Activated T-cell treated with anti-CD3 and anti-CD28 coated beads, Interleukin-2, amount 50 U/mL, for 72 hours (primary cell): ENCODE measurements around the gene TUNAR. TPM values are rescaled to one million over a fixed set of nuclear protein-coding genes. Genes with fewer than 3 reads are reported as not detected.
"Not testable (repeated sequence)": the region's sequence is repeated elsewhere in the genome, so short reads cannot be mapped to it uniquely, and the experiment has no call there.

Source experiments
- ATAC-seq, 2 donors: fragments of 150-1000 bp; cut with Tn5 transposase; replicated peaks in 1 of 2; 2 replicates each; pipeline ENCODE4 v1.10.0; 2021; ENCODE audit warnings: moderate library complexity in 2 of 2, mild to moderate bottlenecking in 1 of 2
- DNase-seq, 2 donors: peaks; one replicate each; pipeline ENCODE4 v3.0.0; 2021 to 2022; ENCODE audit warnings: mixed read lengths in 1 of 2
- H3K27ac Mint-ChIP-seq: one replicate; pipeline ENCODE4 v1.8.0; 2022; ENCODE audit warnings: mild to moderate bottlenecking, moderate library complexity, mixed read lengths
- H3K27me3 Mint-ChIP-seq: one replicate; pipeline ENCODE4 v1.8.0; 2022; ENCODE audit warnings: low read depth, mixed read lengths
- H3K36me3 Mint-ChIP-seq, 2 donors: one replicate each; pipeline ENCODE4 v1.8.0; 2022; ENCODE audit warnings: mixed read lengths in 2 of 2, mild to moderate bottlenecking in 1 of 2; ENCODE audit not compliant: insufficient read depth in 2 of 2
- H3K4me1 Mint-ChIP-seq: one replicate; pipeline ENCODE4 v1.8.0; 2022; ENCODE audit warnings: low read depth, mixed read lengths
- H3K4me3 Mint-ChIP-seq, 2 donors: one replicate each; pipeline ENCODE4 v1.8.0; 2022; ENCODE audit warnings: mild to moderate bottlenecking in 2 of 2, mixed read lengths in 2 of 2, moderate library complexity in 2 of 2
- H3K9me3 Mint-ChIP-seq, 2 donors: one replicate each; pipeline ENCODE4 v1.8.0; 2022; ENCODE audit warnings: mixed read lengths in 2 of 2
- total RNA-seq, 2 donors: library from RNA; stranded (reverse); gene quantifications; one replicate each; pipeline ENCODE4 v1.2.3, GENCODE V29; 2022

Gene TUNAR
- total RNA-seq, 2 donors from 2014 or later: not detected

DNA sequence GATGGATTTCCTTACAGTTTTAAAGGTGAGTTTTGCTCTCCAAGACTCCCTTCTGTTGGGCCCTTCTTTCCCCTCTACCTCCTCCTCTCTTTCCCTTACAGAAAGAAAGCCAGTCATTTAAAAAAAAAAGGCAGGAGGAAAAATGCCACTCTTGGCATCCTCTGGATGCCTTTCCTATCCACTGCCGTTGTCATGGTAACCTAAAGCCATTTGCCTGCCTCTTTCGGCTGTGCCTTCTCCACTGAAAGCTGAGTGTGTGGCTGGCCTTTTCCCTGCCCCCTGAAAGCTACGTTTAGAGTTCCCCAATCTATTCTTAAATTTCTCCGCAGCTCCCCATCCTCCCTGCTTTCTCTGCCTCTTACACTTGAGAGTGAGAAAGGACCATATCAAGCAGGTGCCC, 67.1 kb downstream of the TUNAR start:
- no peak overlapping the region for H3K4me3 Mint-ChIP-seq
- peaks cover 3 to 11% of the 10 kb centered on the region in 2 donors for H3K9me3 Mint-ChIP-seq
- H3K27ac Mint-ChIP-seq: no peak overlapping the region
- H3K36me3 Mint-ChIP-seq: peaks cover 0 to 4% of the 10 kb centered on the region in 2 donors
- peaks cover 40% of the 10 kb centered on the region for H3K27me3 Mint-ChIP-seq
- DNase-seq (no peak), ATAC-seq (no peak)
- no peaks in the 10 kb centered on the region for H3K4me1 Mint-ChIP-seq

DNA sequence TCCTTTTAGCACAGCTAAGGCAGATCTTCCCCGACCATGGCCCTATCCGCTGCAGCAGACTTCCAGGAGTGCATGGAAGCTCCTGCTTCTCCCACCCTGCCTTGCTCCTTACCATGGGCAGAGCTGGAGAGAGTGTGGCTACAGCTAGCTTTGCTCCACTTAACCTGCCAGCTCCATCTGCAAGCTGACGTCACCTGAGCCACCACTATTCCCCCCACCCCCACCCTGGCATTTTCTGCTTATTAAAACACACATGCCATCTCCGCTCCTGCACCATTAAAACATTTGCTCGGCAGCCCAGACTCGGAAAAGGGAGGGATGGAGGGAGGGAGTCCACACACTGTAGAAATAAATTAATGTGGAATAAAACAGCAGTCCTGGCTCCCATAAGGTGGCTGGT, 67.8 kb downstream of the TUNAR start:
- ATAC-seq: no peak
- no peaks in the 10 kb centered on the region for H3K4me1 Mint-ChIP-seq
- H3K36me3 Mint-ChIP-seq: peaks cover 0 to 4% of the 10 kb centered on the region in 2 donors
- H3K4me3 Mint-ChIP-seq: no peak overlapping the region
- H3K9me3 Mint-ChIP-seq: peaks cover 3 to 11% of the 10 kb centered on the region in 2 donors
- no peak overlapping the region for H3K27ac Mint-ChIP-seq
- H3K27me3 Mint-ChIP-seq: peaks cover 40% of the 10 kb centered on the region
- no peak for DNase-seq

DNA sequence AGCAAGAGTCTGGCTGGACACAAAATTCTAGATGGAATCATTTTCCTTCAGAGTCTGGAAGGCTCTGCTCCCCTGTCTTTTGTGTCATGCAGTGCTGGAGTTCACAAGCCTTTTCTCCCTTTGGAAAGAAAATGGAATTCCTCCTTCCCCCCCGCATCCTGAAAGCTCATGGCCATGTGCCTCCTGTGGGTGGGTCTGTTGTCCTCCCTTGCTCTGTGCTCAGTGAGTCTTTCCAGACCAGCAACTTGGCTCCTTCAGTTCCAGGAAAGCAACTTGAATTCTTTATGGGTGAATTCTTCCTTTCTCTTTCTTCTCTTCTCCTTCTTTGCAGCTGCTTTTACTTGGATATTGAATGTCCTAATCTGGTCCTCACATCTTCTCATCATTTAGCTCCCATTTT, 70.2 kb downstream of the TUNAR start:
- peaks cover 0 to 4% of the 10 kb centered on the region in 2 donors for H3K9me3 Mint-ChIP-seq
- H3K36me3 Mint-ChIP-seq: peaks cover 0 to 4% of the 10 kb centered on the region in 2 donors
- no peak overlapping the region for H3K27ac Mint-ChIP-seq
- no peak overlapping the region for H3K4me3 Mint-ChIP-seq
- ATAC-seq (no peak), DNase-seq (no peak)
- H3K4me1 Mint-ChIP-seq: no peaks in the 10 kb centered on the region
- H3K27me3 Mint-ChIP-seq: peaks cover 38% of the 10 kb centered on the region

DNA sequence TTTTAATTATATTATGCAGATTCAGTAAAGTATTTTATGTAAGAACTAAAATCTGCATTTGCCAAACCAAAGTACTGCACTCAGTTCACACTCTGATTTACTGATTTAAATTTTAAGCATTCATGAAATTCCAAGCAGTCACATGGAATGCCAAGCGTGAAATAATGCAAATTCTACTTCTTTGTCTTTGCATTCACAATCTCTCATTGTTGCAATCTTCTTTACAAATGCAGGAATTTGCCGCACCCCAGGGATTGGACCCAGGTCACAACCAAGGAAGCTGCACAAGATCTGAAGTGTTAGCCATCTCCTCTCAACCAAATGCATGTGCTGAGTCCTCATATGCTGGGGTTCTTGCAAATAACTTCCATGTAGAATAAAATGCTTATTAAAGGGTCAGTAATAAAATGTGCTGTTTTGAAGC, 71.9 kb downstream of the TUNAR start:
- H3K27ac Mint-ChIP-seq: no peak overlapping the region
- ATAC-seq: no peak

DNA sequence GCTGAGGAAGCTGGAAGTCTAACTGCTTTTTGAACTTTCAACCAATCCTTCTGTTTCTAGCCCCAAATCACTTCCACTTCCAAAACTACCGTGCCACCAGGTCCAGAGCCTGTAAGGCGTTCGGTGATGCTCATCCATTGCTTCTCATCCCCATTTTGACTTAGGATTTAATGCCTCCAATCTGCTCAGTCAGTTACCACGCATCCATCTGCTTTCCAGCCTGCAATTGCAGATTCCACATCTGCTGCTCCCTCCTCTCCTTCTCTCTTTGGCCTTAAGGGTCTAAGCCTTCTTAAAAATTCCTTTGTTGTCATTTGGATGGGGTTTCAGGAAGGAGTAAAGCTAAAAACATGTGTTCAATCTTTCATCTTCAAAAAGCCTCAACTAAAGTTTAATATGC, 74.7 kb downstream of the TUNAR start:
- Mint-ChIP-seq H3K4me3 (no peak overlapping the region), H3K9me3 (no peaks in the 10 kb centered on the region), H3K36me3 (no peaks in the 10 kb centered on the region), H3K27ac (no peak overlapping the region), H3K27me3 (peaks cover 28% of the 10 kb centered on the region), H3K4me1 (no peaks in the 10 kb centered on the region)
- DNase-seq (no peak), ATAC-seq (no peak)

More for the DNA sequence above, 71.9 kb downstream of the TUNAR start:
- Mint-ChIP-seq H3K4me1 (no peaks in the 10 kb centered on the region), H3K36me3 (peaks cover 0 to 4% of the 10 kb centered on the region in 2 donors), H3K9me3 (no peaks in the 10 kb centered on the region), H3K4me3 (no peak overlapping the region), H3K27me3 (peaks cover 43% of the 10 kb centered on the region)
- no peak for DNase-seq

DNA sequence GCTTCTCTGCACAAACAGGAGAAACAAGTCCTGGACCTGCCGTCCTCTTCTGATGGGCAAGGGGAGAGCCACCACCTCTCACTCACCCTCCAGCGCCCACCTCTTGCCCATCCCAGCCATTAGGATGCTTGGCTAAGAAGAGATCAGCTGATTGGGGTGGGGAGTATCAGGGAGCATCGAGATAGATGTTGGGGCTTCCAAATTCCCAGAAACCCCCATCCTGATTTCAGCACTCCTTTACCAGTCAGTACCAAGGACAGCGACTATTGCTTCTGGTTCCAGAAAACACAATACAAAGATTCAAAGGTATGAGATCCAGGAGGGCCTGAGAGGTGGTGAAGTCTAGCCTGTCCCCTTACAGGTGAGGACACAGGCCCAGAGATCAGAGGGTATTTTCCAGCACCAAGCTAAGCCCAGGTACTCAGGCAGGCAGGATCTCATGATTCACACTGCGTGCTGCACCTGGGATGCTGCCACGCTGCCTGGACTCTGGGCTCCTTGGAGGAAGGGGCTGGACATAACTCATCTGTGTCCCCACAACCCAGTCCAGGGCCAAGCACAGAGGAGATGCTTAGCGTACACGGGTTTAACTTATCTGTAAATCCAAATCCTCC, 76.6 kb downstream of the TUNAR start:
- H3K4me1 Mint-ChIP-seq: no peaks in the 10 kb centered on the region
- ATAC-seq: no peak
- H3K27ac Mint-ChIP-seq: no peak overlapping the region
- peaks cover 15% of the 10 kb centered on the region for H3K27me3 Mint-ChIP-seq
- H3K4me3 Mint-ChIP-seq: no peak overlapping the region
- no peak for DNase-seq
- H3K36me3 Mint-ChIP-seq: no peaks in the 10 kb centered on the region
- H3K9me3 Mint-ChIP-seq: no peaks in the 10 kb centered on the region

DNA sequence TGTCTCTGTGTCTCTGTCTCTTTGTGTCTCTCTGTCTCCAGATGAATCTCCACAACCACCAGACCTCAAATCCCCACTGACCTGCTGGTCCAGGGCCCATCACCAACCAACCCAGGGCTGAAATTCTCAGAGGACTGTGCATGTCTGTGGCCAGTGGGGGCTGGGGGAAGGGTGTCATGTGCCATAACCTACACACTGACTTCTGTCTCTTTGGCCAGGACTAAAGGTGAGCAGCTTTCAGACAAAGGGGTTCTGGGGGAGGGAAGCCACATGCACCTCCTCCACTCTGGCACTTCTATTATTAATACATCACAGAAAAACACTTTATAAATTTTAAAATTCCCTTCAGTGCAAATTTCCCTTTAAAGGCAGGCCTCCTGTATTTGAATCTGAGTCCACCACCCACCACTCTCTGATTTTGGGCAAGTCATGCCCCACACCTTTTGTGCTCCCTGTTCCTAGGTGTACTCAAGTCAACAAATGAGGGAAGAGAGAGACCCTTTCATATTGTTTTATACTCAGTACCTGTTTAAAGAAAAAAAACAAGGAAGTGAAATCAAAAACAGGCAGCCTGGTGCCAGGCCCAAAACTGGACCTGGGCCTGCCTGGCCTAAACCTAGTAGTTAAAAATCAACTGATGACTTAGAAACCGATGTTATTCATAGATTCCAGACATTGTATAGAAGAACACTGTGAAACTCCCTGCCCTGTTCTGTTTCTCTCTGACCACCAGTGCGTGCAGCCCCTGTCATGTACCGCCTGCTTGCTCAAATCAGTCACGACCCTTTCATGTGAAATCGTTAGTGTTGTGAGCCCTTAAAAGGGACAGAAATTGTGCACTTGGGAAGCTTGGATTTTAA, 80.2 kb downstream of the TUNAR start:
- no peak for ATAC-seq
- H3K27me3 Mint-ChIP-seq: peaks cover 5% of the 10 kb centered on the region
- no peak for DNase-seq
- H3K36me3 Mint-ChIP-seq: no peaks in the 10 kb centered on the region
- no peak overlapping the region for H3K27ac Mint-ChIP-seq
- no peaks in the 10 kb centered on the region for H3K4me1 Mint-ChIP-seq
- no peak overlapping the region for H3K4me3 Mint-ChIP-seq
- H3K9me3 Mint-ChIP-seq: no peaks in the 10 kb centered on the region

DNA sequence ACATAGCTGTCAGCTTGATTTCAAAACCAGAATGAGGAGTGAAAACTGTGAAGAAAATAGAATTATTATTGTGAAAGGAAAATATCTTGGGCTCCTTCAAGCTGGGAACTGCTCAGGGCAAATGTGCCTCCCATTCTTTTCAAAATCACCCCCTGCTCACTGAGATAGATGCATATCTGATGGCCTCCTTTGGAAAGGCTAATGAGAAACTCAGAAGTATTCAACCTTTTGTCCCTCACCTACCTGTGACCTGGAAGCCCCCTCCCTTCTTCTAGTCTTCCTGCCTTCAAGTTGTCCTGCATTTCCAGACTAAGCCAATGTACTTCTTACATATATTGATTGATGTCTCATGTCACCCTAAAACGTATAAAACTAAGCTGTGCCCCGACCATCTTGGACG, 81.5 kb downstream of the TUNAR start:
- ATAC-seq: no peak
- H3K27me3 Mint-ChIP-seq: no peaks in the 10 kb centered on the region
- H3K27ac Mint-ChIP-seq: no peak overlapping the region
- no peak for DNase-seq
- no peak overlapping the region for H3K4me3 Mint-ChIP-seq
- no peaks in the 10 kb centered on the region for H3K36me3 Mint-ChIP-seq
- no peaks in the 10 kb centered on the region for H3K4me1 Mint-ChIP-seq
- no peaks in the 10 kb centered on the region for H3K9me3 Mint-ChIP-seq

DNA sequence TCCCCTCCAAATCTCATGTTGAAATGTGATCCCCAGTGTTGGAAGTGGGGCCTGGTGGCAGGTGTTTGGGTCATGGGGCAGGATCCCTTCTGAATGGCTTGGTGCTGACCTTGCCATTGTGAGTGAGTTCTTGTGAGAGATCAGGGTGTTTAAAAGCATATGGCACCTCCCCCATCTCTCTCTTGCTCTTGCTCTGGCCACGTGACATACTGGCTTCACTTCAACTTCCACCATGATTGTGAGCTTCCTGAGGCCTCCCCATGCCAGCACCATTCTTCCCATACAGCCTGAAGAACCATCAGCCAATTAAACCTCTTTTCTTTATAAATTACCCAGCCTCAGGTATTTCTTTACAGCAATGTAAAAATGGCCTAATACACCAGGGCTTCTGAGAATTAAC, 82.7 kb downstream of the TUNAR start:
- no peak overlapping the region for H3K27ac Mint-ChIP-seq
- H3K36me3 Mint-ChIP-seq: no peaks in the 10 kb centered on the region
- H3K4me1 Mint-ChIP-seq: no peaks in the 10 kb centered on the region
- no peak for ATAC-seq
- no peaks in the 10 kb centered on the region for H3K27me3 Mint-ChIP-seq
- no peak overlapping the region for H3K4me3 Mint-ChIP-seq
- no peaks in the 10 kb centered on the region for H3K9me3 Mint-ChIP-seq
- no peak for DNase-seq

DNA sequence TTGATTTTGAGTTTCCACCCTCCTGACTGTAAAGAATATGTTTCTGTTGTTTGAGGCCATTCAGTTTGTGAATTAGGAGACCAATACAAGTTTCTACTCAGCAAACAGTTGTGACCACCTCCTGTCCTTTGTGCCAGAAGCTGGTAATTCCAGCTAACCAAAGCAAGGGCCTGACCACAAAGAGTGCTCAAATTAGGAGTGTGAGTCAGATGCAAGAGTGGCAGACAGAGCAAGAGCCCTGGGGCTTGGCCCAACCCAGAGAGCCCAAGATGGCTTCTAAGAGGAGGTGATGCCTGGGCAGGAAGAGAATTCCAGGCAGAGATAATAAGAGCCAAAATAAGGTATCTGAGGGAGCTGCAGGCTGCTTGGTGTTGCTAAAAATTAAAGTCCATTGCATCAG, 84.8 kb downstream of the TUNAR start:
- Mint-ChIP-seq H3K27me3 (no peaks in the 10 kb centered on the region), H3K4me1 (no peaks in the 10 kb centered on the region), H3K4me3 (no peak overlapping the region), H3K27ac (no peak overlapping the region), H3K36me3 (no peaks in the 10 kb centered on the region), H3K9me3 (no peaks in the 10 kb centered on the region)
- no peak for ATAC-seq
- no peak for DNase-seq

DNA sequence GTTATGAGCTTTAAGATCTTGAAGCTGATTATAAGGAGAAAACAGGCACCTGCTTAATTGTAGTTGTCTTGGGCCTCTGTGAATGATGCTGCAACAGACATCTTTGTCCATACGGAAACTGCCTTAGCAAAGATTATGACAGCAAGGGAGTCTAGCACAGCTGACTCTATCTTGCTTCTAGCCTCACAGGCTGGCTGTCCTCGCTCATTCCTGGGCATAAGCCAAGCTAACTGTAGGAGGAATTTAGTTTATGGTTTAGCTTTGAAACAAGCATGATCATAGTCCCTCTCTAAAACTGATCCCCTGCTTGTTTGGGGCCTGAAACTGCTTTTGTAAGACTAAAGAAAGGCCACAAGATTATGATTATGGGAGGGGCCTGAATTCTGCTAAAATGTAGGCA, 88.3 kb downstream of the TUNAR start:
- Mint-ChIP-seq H3K9me3 (peaks cover 0 to 1% of the 10 kb centered on the region in 2 donors), H3K4me1 (no peaks in the 10 kb centered on the region), H3K36me3 (no peaks in the 10 kb centered on the region), H3K27ac (no peak overlapping the region), H3K27me3 (no peaks in the 10 kb centered on the region), H3K4me3 (no peak overlapping the region)
- ATAC-seq (no peak), DNase-seq (no peak)

DNA sequence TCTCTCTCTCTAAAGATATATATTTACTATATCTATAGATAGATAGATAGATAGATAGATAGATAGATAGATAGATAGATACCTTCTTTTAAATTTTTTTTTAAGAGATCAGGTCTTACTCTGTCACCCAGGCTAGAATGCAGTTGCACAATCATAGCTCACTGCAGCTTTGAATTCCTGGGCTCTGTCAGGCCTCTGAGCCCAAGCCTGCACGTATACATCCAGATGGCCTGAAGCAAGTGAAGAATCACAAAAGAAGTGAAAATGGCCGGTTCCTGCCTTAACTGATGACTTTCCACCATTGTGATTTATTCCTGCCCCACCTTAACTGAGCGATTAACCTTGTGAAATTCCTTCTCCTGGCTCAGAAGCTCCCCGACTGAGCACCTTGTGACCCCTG, 91.4 kb downstream of the TUNAR start:
- H3K4me1 Mint-ChIP-seq, H3K27me3 Mint-ChIP-seq, DNase-seq, ATAC-seq, H3K27ac Mint-ChIP-seq, H3K36me3 Mint-ChIP-seq, H3K4me3 Mint-ChIP-seq, H3K9me3 Mint-ChIP-seq: not testable (repeated sequence)
